Epithelial cell of esophagus (primary cell): ENCODE results near the gene DENND2D.

Experiments
- DNase-seq: peaks from one replicate; pipeline ENCODE4 v3.0.0; 2010; ENCODE audit warnings: low read depth
- H3K4me3 ChIP-seq: 2 replicates; pipeline ENCODE4 v1.5.1; 2011; ENCODE audit warnings: mild to moderate bottlenecking, low read length, control low read depth
- TF ChIP-seq, protein P1 (sequence below): IDR thresholded peaks from 2 replicates; pipeline ENCODE4 v1.5.1; 2011; ENCODE audit warnings: low read depth, mild to moderate bottlenecking, low read length, control low read depth, inconsistent platforms; ENCODE audit not compliant: insufficient read depth; ENCODE audit errors: missing control alignments

Gene DENND2D

DNA sequence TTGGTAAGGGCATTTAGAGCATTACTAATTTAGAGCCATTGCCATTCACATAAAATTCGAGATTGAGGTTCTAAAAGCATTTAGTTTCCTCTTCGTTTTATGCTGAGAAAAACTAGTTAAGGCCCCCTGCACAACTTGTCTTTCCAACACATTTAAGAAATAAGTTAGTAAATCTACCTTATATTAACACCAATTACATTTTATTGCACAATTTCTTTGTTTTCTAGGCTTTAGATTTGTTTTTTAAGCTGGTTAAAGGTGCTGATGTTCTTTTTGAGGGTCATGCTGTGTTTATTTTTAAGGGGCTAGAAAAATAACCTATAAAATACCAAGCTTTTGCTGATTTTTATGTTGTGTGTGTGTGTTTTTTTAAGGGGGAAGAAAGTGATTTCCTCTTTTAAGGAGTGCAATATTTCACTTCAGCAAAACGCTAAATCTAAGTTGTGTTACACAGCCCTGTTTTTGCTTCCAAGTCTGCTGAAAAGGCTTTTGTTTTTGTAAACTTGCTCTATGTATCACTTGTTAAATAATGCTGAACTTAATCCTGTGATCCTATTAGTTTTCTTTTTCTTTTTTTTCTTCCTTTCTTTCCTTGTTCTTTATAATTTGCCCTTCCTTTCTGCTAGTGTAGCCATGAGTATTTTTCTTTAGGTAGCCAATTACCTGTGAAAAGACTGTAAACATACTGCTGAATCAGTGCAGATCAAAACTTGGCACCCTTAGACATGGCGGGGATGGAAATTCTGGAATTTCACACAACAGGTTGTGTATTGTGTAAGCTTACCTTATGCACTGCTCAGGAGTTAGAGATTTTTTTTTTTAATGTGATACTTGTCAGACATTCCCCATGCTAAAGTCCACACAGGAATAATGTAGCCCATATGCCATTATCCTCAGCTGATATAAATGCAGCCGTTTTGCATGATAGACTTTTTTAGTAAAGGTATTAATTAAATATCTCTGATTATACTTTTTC is 58.9 kb downstream of the DENND2D start:
- H3K4me3 ChIP-seq: peak overlapping the region; percentile 89
- TF ChIP-seq, protein P1, sequence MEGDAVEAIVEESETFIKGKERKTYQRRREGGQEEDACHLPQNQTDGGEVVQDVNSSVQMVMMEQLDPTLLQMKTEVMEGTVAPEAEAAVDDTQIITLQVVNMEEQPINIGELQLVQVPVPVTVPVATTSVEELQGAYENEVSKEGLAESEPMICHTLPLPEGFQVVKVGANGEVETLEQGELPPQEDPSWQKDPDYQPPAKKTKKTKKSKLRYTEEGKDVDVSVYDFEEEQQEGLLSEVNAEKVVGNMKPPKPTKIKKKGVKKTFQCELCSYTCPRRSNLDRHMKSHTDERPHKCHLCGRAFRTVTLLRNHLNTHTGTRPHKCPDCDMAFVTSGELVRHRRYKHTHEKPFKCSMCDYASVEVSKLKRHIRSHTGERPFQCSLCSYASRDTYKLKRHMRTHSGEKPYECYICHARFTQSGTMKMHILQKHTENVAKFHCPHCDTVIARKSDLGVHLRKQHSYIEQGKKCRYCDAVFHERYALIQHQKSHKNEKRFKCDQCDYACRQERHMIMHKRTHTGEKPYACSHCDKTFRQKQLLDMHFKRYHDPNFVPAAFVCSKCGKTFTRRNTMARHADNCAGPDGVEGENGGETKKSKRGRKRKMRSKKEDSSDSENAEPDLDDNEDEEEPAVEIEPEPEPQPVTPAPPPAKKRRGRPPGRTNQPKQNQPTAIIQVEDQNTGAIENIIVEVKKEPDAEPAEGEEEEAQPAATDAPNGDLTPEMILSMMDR: no peak
- DNase-seq: peak; percentile 72

DNA sequence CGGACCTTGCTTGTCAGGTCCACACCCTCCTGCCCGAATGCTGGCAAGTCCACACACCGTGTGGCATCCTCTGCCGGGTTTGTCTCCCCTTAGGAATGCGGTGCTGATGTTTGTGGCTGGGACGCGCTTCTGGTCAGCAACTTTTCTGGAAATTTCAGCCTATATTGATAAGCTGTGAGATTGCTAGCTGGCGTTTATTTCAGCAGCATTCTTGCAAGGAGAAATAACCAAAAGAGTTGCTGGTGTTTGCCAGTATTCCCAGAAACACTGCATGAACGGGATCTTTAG is 59.8 kb downstream of the DENND2D start:
- peak overlapping the region; percentile 89 for H3K4me3 ChIP-seq
- TF ChIP-seq, protein P1: no peak
- peak; percentile 81 for DNase-seq

DNA sequence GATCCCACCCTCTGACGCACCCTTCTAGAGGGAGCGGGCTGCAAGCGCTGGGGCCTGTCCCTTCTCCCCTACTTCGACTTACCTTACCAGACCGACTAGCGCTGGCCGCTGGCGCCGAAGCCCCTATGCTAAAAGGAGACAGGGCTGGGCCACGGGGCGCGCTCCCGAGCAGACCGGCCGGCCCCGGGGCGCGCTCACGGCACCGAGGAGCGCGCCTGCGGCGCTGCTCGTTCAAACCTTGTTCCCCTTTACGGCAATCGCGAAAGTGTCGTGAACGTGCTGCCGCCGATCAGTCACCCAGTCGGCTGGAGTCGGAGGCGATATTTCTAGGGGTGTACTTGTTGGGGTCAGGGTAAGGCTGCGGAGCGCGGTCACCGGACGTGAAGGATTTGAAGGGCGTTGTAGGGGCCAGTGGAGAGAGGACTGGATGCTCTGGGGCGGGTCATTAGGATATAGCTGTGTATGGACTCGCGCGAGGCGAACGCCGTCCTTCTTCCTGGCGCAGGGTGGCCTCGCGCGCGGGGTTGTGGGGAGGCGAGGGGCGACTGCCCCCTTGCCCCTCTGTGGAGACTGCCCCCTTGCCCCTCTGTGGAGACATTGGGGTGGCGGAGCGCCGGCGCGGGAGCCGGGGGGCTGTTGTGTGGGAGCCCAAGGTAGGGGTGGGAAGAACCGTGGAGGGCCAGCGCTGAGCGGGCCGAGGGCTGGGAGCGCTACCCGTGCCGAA is 60.3 kb downstream of the DENND2D start, which contains the start of the genes CEPT1 and DRAM2:
Gene CEPT1, plus strand, starts transcription at position 268 of the 724 bp plus-strand sequence. CDS start 7,492 bp downstream, outside the sequence.
Gene DRAM2, minus strand, starts transcription at position 138 of the 724 bp plus-strand sequence. CDS start 8,539 bp downstream, outside the sequence.
- TF ChIP-seq, protein P1: no peak
- H3K4me3 ChIP-seq: peak within 1 kb of the TSS; percentile 89
- DNase-seq: peak; percentile 96

DNA sequence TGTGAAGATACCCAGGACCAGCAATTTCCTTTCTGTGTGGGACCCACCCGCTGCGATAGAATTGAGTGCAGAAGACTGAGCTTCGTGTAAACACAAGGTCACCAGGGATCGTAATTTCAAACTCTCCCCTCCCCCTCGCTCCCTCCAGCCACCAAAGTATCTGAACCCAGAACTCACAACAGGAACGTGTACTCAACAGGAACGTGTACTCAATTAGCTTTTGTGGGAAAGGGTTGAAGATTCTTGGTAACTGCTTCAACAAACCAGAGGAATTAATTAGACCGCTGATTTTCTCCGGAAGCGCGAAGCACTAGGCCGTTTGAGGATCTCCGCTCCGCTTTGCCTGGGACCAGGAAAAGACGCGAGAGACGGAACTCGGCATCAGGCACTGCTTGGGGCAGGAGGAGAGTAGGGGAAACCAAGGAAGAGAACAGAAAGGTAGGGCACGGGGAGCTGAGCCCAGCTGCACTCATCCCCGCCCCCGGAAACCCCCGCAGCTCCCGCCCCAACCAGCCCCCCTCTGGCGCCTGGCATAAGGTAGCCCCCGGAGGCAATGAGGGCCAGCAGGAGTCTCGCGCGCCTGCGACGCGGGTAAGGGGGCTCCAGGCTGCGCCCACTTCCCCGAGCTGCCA is 61.0 kb downstream of the DENND2D start:
- peak overlapping the region; percentile 89 for H3K4me3 ChIP-seq
- TF ChIP-seq, protein P1: no peak
- peak; percentile 51 for DNase-seq
